ENCODE data around the gene KCTD11. TPM values are rescaled to one million over a fixed set of nuclear protein-coding genes. Genes with fewer than 3 reads are reported as not detected.
A peak's percentile ranks its signal among the peaks of the same experiment; 100 is the strongest.

KCTD11 gene
- total RNA-seq, 1 donor, result 8.6 TPM

DNA sequence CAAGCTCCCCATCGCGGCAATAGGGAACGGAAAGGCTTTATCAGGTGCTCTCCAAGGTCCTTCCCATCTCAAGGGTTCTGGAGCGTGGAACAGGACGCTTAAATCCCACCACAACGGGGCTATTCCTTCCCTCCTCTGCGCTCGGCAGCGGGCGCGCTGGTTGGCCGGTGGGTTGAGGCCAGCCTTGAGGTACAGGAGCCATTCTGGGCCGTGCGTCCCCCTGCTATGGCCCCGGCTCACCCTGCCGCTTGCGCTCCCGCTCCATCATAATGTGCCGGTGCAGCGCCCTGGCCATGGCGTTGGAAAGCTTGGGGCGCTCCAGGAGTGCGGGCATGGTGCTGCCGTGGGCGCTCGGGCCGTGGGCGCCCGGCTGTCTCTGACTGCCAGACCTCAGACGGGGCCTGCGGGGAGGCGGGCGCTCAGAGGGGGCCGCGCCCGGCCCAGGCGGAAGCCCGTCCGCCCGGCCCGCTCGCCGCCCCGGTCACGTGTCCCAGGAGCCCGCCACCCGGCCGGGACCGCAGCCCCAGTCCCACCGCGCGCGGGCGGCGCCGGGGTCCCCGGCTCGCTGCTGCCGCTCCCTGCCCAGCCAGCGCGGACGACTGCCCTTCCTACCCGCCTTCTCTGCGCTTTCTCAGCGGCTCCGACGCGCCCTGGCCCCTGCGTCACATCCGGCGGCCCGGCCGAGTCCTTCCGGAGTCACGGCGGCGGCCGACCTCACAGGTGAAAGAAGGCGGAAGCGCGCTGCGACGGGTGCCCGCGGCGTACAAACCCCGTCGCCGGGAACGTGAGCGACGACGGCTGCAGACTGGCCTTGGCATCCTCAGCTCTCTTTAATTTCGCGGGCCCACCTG lies 37.0 kb upstream of the KCTD11 start, which contains the start of gene GPS2:
Gene GPS2 (minus strand): TSS at position 642 of the 851 bp plus-strand sequence. CDS start 308 bp downstream, at position 334.
- H3K4me3 ChIP-seq (ENCODE audit: low read depth, low read length), result peak within 1 kb of the TSS; percentile 83
- TF ChIP-seq, protein P1, sequence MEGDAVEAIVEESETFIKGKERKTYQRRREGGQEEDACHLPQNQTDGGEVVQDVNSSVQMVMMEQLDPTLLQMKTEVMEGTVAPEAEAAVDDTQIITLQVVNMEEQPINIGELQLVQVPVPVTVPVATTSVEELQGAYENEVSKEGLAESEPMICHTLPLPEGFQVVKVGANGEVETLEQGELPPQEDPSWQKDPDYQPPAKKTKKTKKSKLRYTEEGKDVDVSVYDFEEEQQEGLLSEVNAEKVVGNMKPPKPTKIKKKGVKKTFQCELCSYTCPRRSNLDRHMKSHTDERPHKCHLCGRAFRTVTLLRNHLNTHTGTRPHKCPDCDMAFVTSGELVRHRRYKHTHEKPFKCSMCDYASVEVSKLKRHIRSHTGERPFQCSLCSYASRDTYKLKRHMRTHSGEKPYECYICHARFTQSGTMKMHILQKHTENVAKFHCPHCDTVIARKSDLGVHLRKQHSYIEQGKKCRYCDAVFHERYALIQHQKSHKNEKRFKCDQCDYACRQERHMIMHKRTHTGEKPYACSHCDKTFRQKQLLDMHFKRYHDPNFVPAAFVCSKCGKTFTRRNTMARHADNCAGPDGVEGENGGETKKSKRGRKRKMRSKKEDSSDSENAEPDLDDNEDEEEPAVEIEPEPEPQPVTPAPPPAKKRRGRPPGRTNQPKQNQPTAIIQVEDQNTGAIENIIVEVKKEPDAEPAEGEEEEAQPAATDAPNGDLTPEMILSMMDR (IDR thresholded peaks at IDR 0.05; ENCODE audit: insufficient read depth, low read depth, low read length), result no peak
- peak; percentile 85 for DNase-seq (ENCODE audit: low read depth)

DNA sequence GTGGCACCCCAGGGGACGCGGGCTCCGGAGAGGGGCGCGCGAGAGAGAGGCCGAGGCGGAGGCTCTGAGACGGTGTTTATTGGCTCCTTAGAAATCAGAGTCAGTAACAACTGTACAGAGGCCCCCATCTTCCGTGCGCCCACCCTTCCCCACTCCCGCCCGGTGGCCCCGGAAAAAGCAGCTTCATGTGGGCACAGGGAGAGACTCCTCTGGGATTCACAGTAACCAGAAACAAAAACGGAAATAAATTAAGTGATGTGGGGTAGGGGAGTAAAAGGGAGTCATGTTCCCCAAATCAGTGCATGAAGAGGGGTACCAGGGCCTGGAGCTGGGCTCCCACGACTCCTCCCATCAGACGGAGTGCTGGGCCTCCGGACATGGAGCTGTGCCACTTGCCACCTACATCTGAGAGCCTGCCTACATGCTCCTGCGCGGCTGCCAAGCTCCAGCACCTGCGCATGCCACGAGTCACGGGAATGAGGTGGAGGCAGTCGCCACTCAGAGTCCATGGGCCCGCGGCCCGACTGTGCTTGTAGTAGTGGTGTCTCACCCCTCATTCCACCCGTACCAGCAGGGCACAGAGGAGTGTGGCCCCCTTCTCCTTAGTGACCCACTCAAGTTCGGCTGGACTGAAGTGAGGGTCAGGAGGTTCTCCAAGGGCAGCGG lies 36.3 kb upstream of the KCTD11 start:
- H3K4me3 ChIP-seq (ENCODE audit: low read depth, low read length), result peak overlapping the region; percentile 83
- DNase-seq (ENCODE audit: low read depth), result no peak
- TF ChIP-seq, protein P1 (IDR thresholded peaks at IDR 0.05; ENCODE audit: insufficient read depth, low read depth, low read length), result no peak

DNA sequence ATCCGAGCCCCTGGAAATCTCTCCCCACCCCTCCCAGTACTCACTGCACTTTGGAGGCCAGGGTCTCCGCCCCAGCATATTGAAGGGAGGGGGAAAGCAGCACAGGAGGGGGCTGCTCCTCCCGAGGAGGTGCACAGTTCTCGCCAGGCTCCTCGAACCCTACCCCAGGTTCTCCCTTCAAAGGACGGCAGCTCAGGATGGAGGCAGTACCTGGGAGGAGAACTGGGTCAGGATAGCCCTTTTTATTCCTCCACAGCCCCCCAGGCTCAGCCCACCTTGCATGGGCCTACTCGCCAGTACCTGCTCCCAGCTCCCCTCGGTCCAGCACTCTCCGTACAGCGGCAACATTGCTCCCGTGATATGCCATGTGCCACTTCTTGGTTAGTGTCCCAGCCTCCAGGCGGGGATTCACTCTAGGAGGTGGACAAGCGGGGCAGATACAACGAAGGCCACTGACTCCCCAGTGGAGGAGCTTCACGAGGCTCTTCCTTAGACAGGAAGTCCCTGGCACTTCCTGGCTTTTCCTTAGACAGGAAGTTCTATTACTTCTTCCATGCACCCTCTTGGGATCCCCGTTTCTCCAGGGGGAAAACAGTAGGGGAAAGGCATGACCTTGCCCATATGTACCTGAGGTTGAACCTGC lies 34.7 kb upstream of the KCTD11 start:
- H3K4me3 ChIP-seq (ENCODE audit: low read depth, low read length), result no peak overlapping the region
- TF ChIP-seq, protein P1 (IDR thresholded peaks at IDR 0.05; ENCODE audit: insufficient read depth, low read depth, low read length), result no peak
- no peak for DNase-seq (ENCODE audit: low read depth)

DNA sequence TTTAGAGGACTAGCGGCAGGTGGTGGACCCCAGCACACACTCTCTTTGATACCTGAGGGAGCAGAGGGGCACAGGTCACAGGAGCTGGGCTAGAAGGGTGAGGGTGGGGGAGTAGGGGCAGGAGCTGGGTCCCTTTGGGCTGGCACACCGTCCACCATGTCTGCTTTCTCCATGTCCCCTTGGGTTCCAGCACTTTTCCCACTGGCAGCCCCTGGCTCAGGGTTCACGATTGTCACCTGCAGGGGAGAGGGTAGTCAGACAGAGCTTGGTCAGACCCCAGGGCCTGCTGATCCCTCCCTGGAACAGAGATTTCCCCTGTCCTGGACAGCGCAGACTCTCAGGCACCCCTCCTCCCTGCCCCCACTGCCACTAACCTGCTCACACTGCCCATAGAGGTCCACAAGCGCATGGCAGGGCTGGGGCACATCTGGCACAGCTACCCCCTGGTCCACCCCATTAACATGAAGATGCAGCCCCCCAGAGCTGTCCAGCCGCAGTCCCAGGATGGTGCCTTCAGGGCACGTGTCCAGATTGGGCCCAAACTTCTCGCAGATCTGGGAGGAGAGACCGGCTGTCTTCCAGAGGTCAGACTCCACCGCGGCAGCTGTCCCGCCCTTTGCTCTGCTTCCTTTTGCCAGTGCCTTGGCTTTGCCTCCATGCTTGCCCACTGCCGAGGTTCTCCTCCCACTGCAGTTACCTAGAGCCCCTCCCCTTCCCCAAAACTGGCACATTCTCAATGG lies 33.7 kb upstream of the KCTD11 start:
- DNase-seq (ENCODE audit: low read depth), result no peak
- H3K4me3 ChIP-seq (ENCODE audit: low read depth, low read length), result no peak overlapping the region
- TF ChIP-seq, protein P1 (IDR thresholded peaks at IDR 0.05; ENCODE audit: insufficient read depth, low read depth, low read length), result no peak

DNA sequence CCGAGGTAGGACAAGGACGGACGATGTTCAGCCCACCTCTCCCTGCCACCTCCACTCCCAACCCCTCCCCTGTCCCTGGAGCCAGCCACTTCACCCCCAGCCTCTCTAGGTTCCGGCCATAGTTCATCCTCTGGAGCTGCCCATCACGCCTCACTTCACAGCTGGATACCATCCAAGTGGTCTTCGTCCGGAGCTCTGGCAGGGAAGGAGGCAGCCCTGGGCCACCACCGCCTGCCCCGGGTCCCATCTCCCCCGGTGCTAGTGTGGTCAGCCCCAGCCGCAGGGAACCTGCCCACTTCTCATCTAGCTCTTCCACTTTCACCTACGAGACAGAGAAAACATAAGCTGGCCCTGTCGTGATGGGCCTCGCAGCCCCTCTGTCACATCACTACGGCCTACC lies 30.5 kb upstream of the KCTD11 start:
- TF ChIP-seq, protein P1 (IDR thresholded peaks at IDR 0.05; ENCODE audit: insufficient read depth, low read depth, low read length), result no peak
- DNase-seq (ENCODE audit: low read depth), result no peak
- no peak overlapping the region for H3K4me3 ChIP-seq (ENCODE audit: low read depth, low read length)

DNA sequence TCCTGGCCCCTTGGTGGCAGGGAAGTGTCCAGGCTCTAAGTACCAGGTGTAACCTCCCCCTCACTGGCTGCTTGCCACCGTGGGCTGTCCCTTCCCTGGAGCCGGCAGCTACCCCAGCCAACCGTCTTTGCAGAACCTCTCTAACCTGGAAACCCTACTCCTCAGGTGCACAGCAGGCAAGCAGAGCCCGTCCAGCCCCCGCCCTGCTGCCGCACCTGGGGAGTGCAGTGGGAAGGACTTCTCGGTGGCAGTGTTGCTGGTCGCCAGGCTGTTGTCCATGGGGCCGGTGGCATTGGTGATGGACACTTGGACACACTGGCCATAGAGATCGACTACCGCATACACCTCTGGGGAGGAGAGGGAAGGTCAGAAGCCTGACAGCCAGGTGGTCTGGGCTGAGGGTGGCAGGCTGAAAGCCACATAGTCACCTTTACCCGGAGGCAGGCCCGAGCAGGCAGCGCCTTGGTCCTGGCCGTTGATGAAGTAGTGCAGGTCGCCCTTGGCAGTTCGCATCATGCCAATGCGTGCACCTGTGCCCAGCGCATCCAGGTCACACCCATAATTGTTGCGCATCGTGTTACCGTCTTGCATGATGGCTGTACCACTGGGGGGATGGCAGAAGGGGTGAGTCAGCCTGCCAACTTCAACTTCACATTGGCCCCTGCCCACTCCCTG lies 29.3 kb upstream of the KCTD11 start:
- no peak overlapping the region for H3K4me3 ChIP-seq (ENCODE audit: low read depth, low read length)
- no peak for DNase-seq (ENCODE audit: low read depth)
- TF ChIP-seq, protein P1 (IDR thresholded peaks at IDR 0.05; ENCODE audit: insufficient read depth, low read depth, low read length), result no peak
